H9 (cell line): ENCODE measurements around the gene POLR3C. TPM values are rescaled to one million over a fixed set of nuclear protein-coding genes. Genes with fewer than 3 reads are reported as not detected.

Source experiments
- DNase-seq: peaks from one replicate; pipeline ENCODE4 v3.0.0-alpha.2; 2017
- H2AFZ ChIP-seq: one replicate; pipeline ENCODE4 v1.6.1; 2013; ENCODE audit warnings: mild to moderate bottlenecking, low read length, control low read depth, moderate library complexity
- H2AK5ac ChIP-seq: 2 replicates; pipeline ENCODE4 v1.6.1; 2013; ENCODE audit warnings: low read length, control low read depth, mixed read lengths; ENCODE audit not compliant: insufficient read length
- H2BK120ac ChIP-seq: one replicate; pipeline ENCODE4 v1.6.1; 2013; ENCODE audit warnings: low read depth, mild to moderate bottlenecking, low read length, control low read depth, inconsistent platforms; ENCODE audit not compliant: poor library complexity, severe bottlenecking
- H2BK12ac ChIP-seq: 2 replicates; pipeline ENCODE4 v1.6.1; 2013; ENCODE audit warnings: low read length, control low read depth, mixed read lengths, low read depth; ENCODE audit not compliant: insufficient read length
- H2BK15ac ChIP-seq: 2 replicates; pipeline ENCODE4 v1.6.1; 2013; ENCODE audit warnings: low read depth, low read length, control low read depth
- H2BK20ac ChIP-seq: one replicate; pipeline ENCODE4 v1.6.1; 2013; ENCODE audit warnings: low read depth, mild to moderate bottlenecking, low read length, control low read depth, inconsistent platforms; ENCODE audit not compliant: poor library complexity, severe bottlenecking
- H2BK5ac ChIP-seq: 2 replicates; pipeline ENCODE4 v1.6.1; 2013; ENCODE audit warnings: low read length, control low read depth, mixed read lengths; ENCODE audit not compliant: insufficient read length
- H3K14ac ChIP-seq: 2 replicates; pipeline ENCODE4 v1.6.1; 2013; ENCODE audit warnings: low read length, control low read depth; ENCODE audit not compliant: insufficient read depth
- H3K18ac ChIP-seq: 2 replicates; pipeline ENCODE4 v1.6.1; 2013; ENCODE audit warnings: low read depth, mild to moderate bottlenecking, mixed read lengths, low read length, control low read depth; ENCODE audit not compliant: insufficient read length
- H3K23ac ChIP-seq: 2 replicates; pipeline ENCODE4 v1.6.1; 2013; ENCODE audit warnings: low read length, control low read depth, mixed read lengths, low read depth; ENCODE audit not compliant: insufficient read length
- H3K23me2 ChIP-seq: 2 replicates; pipeline ENCODE4 v1.6.1; 2013; ENCODE audit warnings: low read depth, mild to moderate bottlenecking, mixed read lengths, low read length, control low read depth; ENCODE audit not compliant: insufficient read length, poor library complexity, severe bottlenecking
- H3K27ac ChIP-seq: 2 replicates; pipeline ENCODE4 v1.5.1; 2013; ENCODE audit warnings: low read length, control low read depth, mixed read lengths, low read depth; ENCODE audit not compliant: insufficient read length
- H3K27me3 ChIP-seq: 2 replicates; pipeline ENCODE4 v1.6.1; 2013; ENCODE audit warnings: low read length, control low read depth, inconsistent platforms; ENCODE audit not compliant: insufficient read depth
- H3K4ac ChIP-seq: 2 replicates; pipeline ENCODE4 v1.6.1; 2013; ENCODE audit warnings: low read depth, mild to moderate bottlenecking, control low read depth, inconsistent platforms, low read length, moderate library complexity
- H3K4me1 ChIP-seq: 2 replicates; pipeline ENCODE4 v1.6.1; 2013; ENCODE audit warnings: low read length, control low read depth, inconsistent platforms; ENCODE audit not compliant: insufficient read depth
- H3K4me2 ChIP-seq: 2 replicates; pipeline ENCODE4 v1.6.1; 2013; ENCODE audit warnings: low read length, control low read depth, mixed read lengths; ENCODE audit not compliant: insufficient read length, insufficient read depth
- H3K56ac ChIP-seq: 2 replicates; pipeline ENCODE4 v1.6.1; 2013; ENCODE audit warnings: low read depth, mild to moderate bottlenecking, mixed read lengths, low read length, control low read depth; ENCODE audit not compliant: insufficient read length
- H3K79me1 ChIP-seq: 2 replicates; pipeline ENCODE4 v1.6.1; 2013; ENCODE audit warnings: low read depth, mild to moderate bottlenecking, moderate library complexity, low read length, control low read depth, inconsistent platforms; ENCODE audit not compliant: insufficient read depth, poor library complexity, severe bottlenecking
- H3K79me2 ChIP-seq: 2 replicates; pipeline ENCODE4 v1.6.1; 2013; ENCODE audit warnings: low read length, control low read depth, inconsistent platforms; ENCODE audit not compliant: insufficient read depth
- H3K9ac ChIP-seq: 2 replicates; pipeline ENCODE4 v1.6.1; 2013; ENCODE audit warnings: low read length, control low read depth, mixed read lengths; ENCODE audit not compliant: insufficient read length; ENCODE audit errors: extremely low read depth
- H3K9me3 ChIP-seq: one replicate; pipeline ENCODE4 v1.6.1; 2013; ENCODE audit warnings: low read depth, low read length, inconsistent platforms; ENCODE audit not compliant: control insufficient read depth
- H3T11ph ChIP-seq: one replicate; pipeline ENCODE4 v1.6.1; 2013; ENCODE audit warnings: mild to moderate bottlenecking, low read length, control low read depth, inconsistent platforms
- H4K20me1 ChIP-seq: one replicate; pipeline ENCODE4 v1.6.1; 2013; ENCODE audit not compliant: control insufficient read depth, insufficient read length, insufficient read depth
- H4K5ac ChIP-seq: 2 replicates; pipeline ENCODE4 v1.6.1; 2013; ENCODE audit warnings: low read depth, mild to moderate bottlenecking, mixed read lengths, low read length, control low read depth; ENCODE audit not compliant: insufficient read length
- H4K8ac ChIP-seq: replicated peaks from 2 replicates; pipeline ENCODE4 v1.6.1; 2013; ENCODE audit warnings: low read length, control low read depth, mixed read lengths, low read depth; ENCODE audit not compliant: insufficient read length
- H4K91ac ChIP-seq: 2 replicates; pipeline ENCODE4 v1.6.1; 2013; ENCODE audit warnings: low read depth, mild to moderate bottlenecking, moderate library complexity, mixed read lengths, low read length, control low read depth; ENCODE audit not compliant: insufficient read length
- H3K27ac Mint-ChIP-seq, 3 experiments: 2 replicates in 2 of 3; 3 replicates in 1 of 3; pipeline ENCODE4 v1.8.0; 2020 to 2021; ENCODE audit warnings: mixed read lengths in 3 of 3, mild to moderate bottlenecking in 1 of 3, moderate library complexity in 1 of 3
- H3K27me3 Mint-ChIP-seq: 2 replicates; pipeline ENCODE4 v1.8.0; 2021; ENCODE audit warnings: low read depth, mild to moderate bottlenecking, moderate library complexity, mixed read lengths
- H3K36me3 Mint-ChIP-seq, 3 experiments: 2 replicates in 2 of 3; 3 replicates in 1 of 3; pipeline ENCODE4 v1.8.0; 2020 to 2021; ENCODE audit warnings: low read depth in 3 of 3, mixed read lengths in 3 of 3; ENCODE audit not compliant: insufficient read depth in 1 of 3
- H3K4me1 Mint-ChIP-seq, 2 experiments: 2 replicates each; pipeline ENCODE4 v1.8.0; 2020; ENCODE audit warnings: mixed read lengths in 2 of 2
- H3K4me3 Mint-ChIP-seq, 2 experiments: 2 replicates in 1 of 2; 3 replicates in 1 of 2; pipeline ENCODE4 v1.8.0; 2020 to 2021; ENCODE audit warnings: mild to moderate bottlenecking in 2 of 2, mixed read lengths in 2 of 2, moderate library complexity in 1 of 2
- H3K9me3 Mint-ChIP-seq, 2 experiments: 2 replicates in 1 of 2; 3 replicates in 1 of 2; pipeline ENCODE4 v1.8.0; 2020; ENCODE audit warnings: mild to moderate bottlenecking in 2 of 2, mixed read lengths in 2 of 2, moderate library complexity in 1 of 2
- CTCF ChIP-seq: fragments of 200-600 bp; sonication (generic); conservative IDR thresholded peaks from 3 replicates; pipeline ENCODE4 v1.8.0; 2021; ENCODE audit warnings: antibody characterized with exemption, mild to moderate bottlenecking
- WGBS: extraction: QIAGEN DNeasy Blood & Tissue Kit; methylation state at CpG from one replicate; pipeline ENCODE4 v1.1.7; 2013; ENCODE audit warnings: missing lambda C conversion rate, low lambda C conversion rate, mixed read lengths; ENCODE audit not compliant: insufficient read length; ENCODE audit errors: extremely low coverage; 5-methylcytosine and 5-hydroxymethylcytosine counted together
- total RNA-seq: library from RNA; stranded (reverse); gene quantifications from 2 replicates; pipeline ENCODE4 v1.2.1, GENCODE V29; 2021

POLR3C gene
- total RNA-seq, 1 experiment from 2014 or later, result 37.2 TPM

DNA sequence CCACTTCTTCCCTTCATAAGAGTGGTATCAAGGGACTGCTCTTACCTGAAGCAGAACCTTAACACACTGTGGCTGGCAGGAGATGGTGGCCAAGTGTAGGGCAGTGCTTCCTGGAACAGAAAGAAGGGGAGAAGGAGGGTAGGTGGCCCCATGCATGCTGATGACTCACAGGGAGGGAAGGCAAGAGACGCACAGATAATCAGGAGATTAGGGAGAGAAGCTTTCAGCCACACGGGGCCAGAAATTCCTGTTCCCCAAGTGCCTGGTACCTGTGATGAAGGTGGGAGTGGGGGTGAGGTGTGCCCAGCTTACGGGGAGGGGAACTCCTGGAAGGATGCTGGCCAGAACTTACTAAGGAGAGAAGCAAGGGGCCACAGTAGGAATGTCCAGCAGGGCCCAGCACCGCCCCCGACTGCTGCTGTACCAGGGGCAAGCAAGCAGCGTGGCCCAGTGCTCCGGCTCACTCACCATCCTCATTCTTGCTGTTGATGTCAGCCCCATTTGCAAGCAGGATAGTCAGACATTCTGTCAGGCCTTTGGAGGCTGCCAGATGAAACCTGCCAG, 54.0 kb downstream of the POLR3C start:
- H3K9ac ChIP-seq, result no peak overlapping the region

More for the DNA sequence above, 54.0 kb downstream of the POLR3C start:
- no peak overlapping the region for H4K5ac ChIP-seq
- no peak overlapping the region for H3K27ac ChIP-seq
- TF ChIP-seq CTCF, result no peak
- no peaks in the 10 kb centered on the region for H3K9me3 Mint-ChIP-seq
- H2BK5ac ChIP-seq, result no peak overlapping the region
- no peak overlapping the region for H2BK120ac ChIP-seq
- peaks cover 40% of the 10 kb centered on the region for H3K27me3 Mint-ChIP-seq
- no peak overlapping the region for H4K91ac ChIP-seq
- H3K4me2 ChIP-seq, result no peak overlapping the region
- no peaks in the 10 kb centered on the region for H4K20me1 ChIP-seq
- no peak overlapping the region for H3K4me3 Mint-ChIP-seq
- no peak overlapping the region for H2AK5ac ChIP-seq
- no peaks in the 10 kb centered on the region for H3K79me1 ChIP-seq
- H4K8ac ChIP-seq, result no peak overlapping the region
- DNase-seq, result no peak
- no peak overlapping the region for H3K18ac ChIP-seq
- H3K9me3 ChIP-seq, result no peaks in the 10 kb centered on the region
- no peak overlapping the region for H2BK15ac ChIP-seq
- no peak overlapping the region for H3K56ac ChIP-seq
- no peak overlapping the region for H2AFZ ChIP-seq
- no peaks in the 10 kb centered on the region; the same call in 1 of the 2 replicates for H3K27me3 ChIP-seq
- no CpG with 5 or more reads among the region's 7 CpGs for WGBS
- no peak overlapping the region for H2BK20ac ChIP-seq
- H3K23ac ChIP-seq, result no peak overlapping the region
- H3K4ac ChIP-seq, result no peak overlapping the region
- H3K36me3 Mint-ChIP-seq, result no peaks in the 10 kb centered on the region
- no peak overlapping the region for H3K14ac ChIP-seq
- no peaks in the 10 kb centered on the region for H3K23me2 ChIP-seq
- H3K4me1 ChIP-seq, result peaks cover 7% of the 10 kb centered on the region
- peaks cover 31 to 37% of the 10 kb centered on the region in 2 experiments for H3K4me1 Mint-ChIP-seq
- H3K79me2 ChIP-seq, result no peaks in the 10 kb centered on the region
- H3K27ac Mint-ChIP-seq, result no peak overlapping the region
- no peak overlapping the region for H3T11ph ChIP-seq
- H2BK12ac ChIP-seq, result no peak overlapping the region
